HepG2 (cell line): ENCODE results near the gene ATRIP. TPM values are rescaled to one million over a fixed set of nuclear protein-coding genes. Genes with fewer than 3 reads are reported as not detected.

ENCODE experiments used
- DNMT3B ChIP-seq: conservative IDR thresholded peaks from 2 replicates; pipeline ENCODE4 v1.6.1; 2016; ENCODE audit warnings: missing biosample characterization, control low read depth
- EEA1 ChIP-seq: sonication (generic); formaldehyde crosslinking; IDR thresholded peaks from 2 replicates; pipeline ENCODE4 v1.5.1; 2020; ENCODE audit warnings: mild to moderate bottlenecking, missing genetic modification reagents, borderline replicate concordance
- ELF4 ChIP-seq: sonication (generic); formaldehyde crosslinking; IDR thresholded peaks from 2 replicates; pipeline ENCODE4 v1.5.0; 2020; ENCODE audit warnings: missing genetic modification reagents, mild to moderate bottlenecking, moderate library complexity, borderline replicate concordance
- ETV5 ChIP-seq: IDR thresholded peaks from 2 replicates; pipeline ENCODE4 v1.6.1; 2018; ENCODE audit warnings: missing biosample characterization, missing genetic modification reagents, inconsistent platforms, borderline replicate concordance
- GPN1 ChIP-seq: sonication (generic); formaldehyde crosslinking; IDR thresholded peaks from 2 replicates; pipeline ENCODE4 v1.5.1; 2020; ENCODE audit warnings: missing genetic modification reagents, borderline replicate concordance
- MAFF ChIP-seq: IDR thresholded peaks from 2 replicates; pipeline ENCODE4 v1.6.1; 2011; ENCODE audit warnings: low read depth, low read length, improper control_type of control experiment
- MXD4 ChIP-seq: IDR thresholded peaks from 2 replicates; pipeline ENCODE4 v1.6.1; 2016; ENCODE audit warnings: mild to moderate bottlenecking, missing biosample characterization, missing genetic modification reagents
- NR2C2 ChIP-seq: sonication (generic); formaldehyde crosslinking; IDR thresholded peaks from 2 replicates; pipeline ENCODE4 v1.4.0; 2020; ENCODE audit warnings: missing genetic modification reagents, mild to moderate bottlenecking, moderate library complexity, borderline replicate concordance
- NR2F2 ChIP-seq: IDR thresholded peaks from 2 replicates; pipeline ENCODE4 v1.6.1; 2012; ENCODE audit warnings: low read depth, inconsistent platforms, borderline replicate concordance
- PHF20 ChIP-seq: sonication (generic); formaldehyde crosslinking; IDR thresholded peaks from 2 replicates; pipeline ENCODE4 v1.5.0; 2020; ENCODE audit warnings: mild to moderate bottlenecking, missing genetic modification reagents
- PITX1 ChIP-seq: sonication (generic); formaldehyde crosslinking; IDR thresholded peaks from 2 replicates; pipeline ENCODE4 v1.5.1; 2020; ENCODE audit warnings: mild to moderate bottlenecking, missing genetic modification reagents
- RBFOX2 ChIP-seq: fragments of 200-400 bp; formaldehyde crosslinking; IDR thresholded peaks from 2 replicates; pipeline ENCODE4 v1.6.1; 2017; ENCODE audit warnings: low read depth, mild to moderate bottlenecking, low read length
- SRSF9 ChIP-seq: fragments of 200-400 bp; formaldehyde crosslinking; IDR thresholded peaks from 2 replicates; pipeline ENCODE4 v1.6.1; 2018; ENCODE audit warnings: borderline replicate concordance, mild to moderate bottlenecking, low read depth, low read length; ENCODE audit not compliant: insufficient read depth, poor library complexity, severe bottlenecking
- THAP11 ChIP-seq: IDR thresholded peaks from 2 replicates; pipeline ENCODE4 v1.6.1; 2016; ENCODE audit warnings: missing biosample characterization, missing genetic modification reagents
- WIZ ChIP-seq: sonication (generic); formaldehyde crosslinking; IDR thresholded peaks from 2 replicates; pipeline ENCODE4 v1.5.1; 2020; ENCODE audit warnings: mild to moderate bottlenecking, missing genetic modification reagents
- ZBTB42 ChIP-seq: sonication (generic); formaldehyde crosslinking; IDR thresholded peaks from 2 replicates; pipeline ENCODE4 v1.5.0; 2020; ENCODE audit warnings: mild to moderate bottlenecking, missing genetic modification reagents
- ZFY ChIP-seq: sonication (generic); formaldehyde crosslinking; IDR thresholded peaks from 2 replicates; pipeline ENCODE4 v1.4.0; 2020; ENCODE audit warnings: missing genetic modification reagents
- ZNF205 ChIP-seq: IDR thresholded peaks from 2 replicates; pipeline ENCODE4 v1.6.1; 2018; ENCODE audit warnings: missing biosample characterization, missing genetic modification reagents
- ZNF337 ChIP-seq: sonication (generic); formaldehyde crosslinking; IDR thresholded peaks from 2 replicates; pipeline ENCODE4 v1.5.1; 2020; ENCODE audit warnings: missing genetic modification reagents, low read depth, mild to moderate bottlenecking, borderline replicate concordance
- ZNF451 ChIP-seq: sonication (generic); formaldehyde crosslinking; IDR thresholded peaks from 2 replicates; pipeline ENCODE4 v1.5.0; 2020; ENCODE audit warnings: mild to moderate bottlenecking, missing genetic modification reagents
- ZNF501 ChIP-seq: sonication (generic); formaldehyde crosslinking; IDR thresholded peaks from 2 replicates; pipeline ENCODE4 v1.5.1; 2020; ENCODE audit warnings: mild to moderate bottlenecking, moderate library complexity, missing genetic modification reagents
- ZNF510 ChIP-seq: sonication (generic); formaldehyde crosslinking; IDR thresholded peaks from 2 replicates; pipeline ENCODE4 v1.4.0; 2020; ENCODE audit warnings: low read depth, mild to moderate bottlenecking, missing genetic modification reagents
- ZNF577 ChIP-seq: sonication (generic); formaldehyde crosslinking; IDR thresholded peaks from 2 replicates; pipeline ENCODE4 v1.4.0; 2020; ENCODE audit warnings: mild to moderate bottlenecking, low read depth, missing genetic modification reagents, borderline replicate concordance
- polyA plus RNA-seq, 8 experiments: library from polyadenylated mRNA; depleted of rRNA in 3 of 8; stranded (reverse) in 7 of 8; unstranded in 1 of 8; fragments of >200 nt; fragmentation: Illumina TruSeq in 4 of 8; extraction: Trizol in 4 of 8; gene quantifications; 2 replicates each; pipeline versions ENCODE4 v1.2.1 to v1.2.3, GENCODE V29; 2011 to 2016; ENCODE audit warnings: low read depth in 4 of 8, missing spikeins in 1 of 8, mixed read lengths in 1 of 8; ENCODE audit not compliant: insufficient read depth in 1 of 8
- total RNA-seq, 5 experiments: library from RNA; depleted of rRNA; stranded (reverse); fragments of >200 nt; fragmentation: Illumina TruSeq; extraction: Trizol; gene quantifications; 2 replicates each; pipeline ENCODE4 v1.2.3, GENCODE V29; 2016; ENCODE audit warnings: low read depth in 1 of 5
- TF ChIP-seq, protein P1 (sequence below): sonication (generic); formaldehyde crosslinking; IDR thresholded peaks from 2 replicates; pipeline ENCODE4 v1.5.1; 2020; ENCODE audit warnings: missing genetic modification reagents, mild to moderate bottlenecking, borderline replicate concordance
- TF ChIP-seq, protein P2 (sequence below), 2 experiments: sonication (generic) in 1 of 2; formaldehyde crosslinking in 1 of 2; IDR thresholded peaks; 2 replicates each; pipeline versions ENCODE4 v1.4.0 to v1.6.1; 2018 to 2020; ENCODE audit warnings: missing genetic modification reagents in 2 of 2, borderline replicate concordance in 1 of 2, low read depth in 1 of 2, mild to moderate bottlenecking in 1 of 2, missing biosample characterization in 1 of 2
- TF ChIP-seq, protein P3 (sequence below): IDR thresholded peaks from 2 replicates; pipeline ENCODE4 v1.6.1; 2016

The ATRIP gene
- total and polyA plus RNA-seq, 2 of the 13 experiments (the other 11 are each of a cell fraction or from before 2014, with no cell fraction given): 5.1 to 12.5 TPM

DNA sequence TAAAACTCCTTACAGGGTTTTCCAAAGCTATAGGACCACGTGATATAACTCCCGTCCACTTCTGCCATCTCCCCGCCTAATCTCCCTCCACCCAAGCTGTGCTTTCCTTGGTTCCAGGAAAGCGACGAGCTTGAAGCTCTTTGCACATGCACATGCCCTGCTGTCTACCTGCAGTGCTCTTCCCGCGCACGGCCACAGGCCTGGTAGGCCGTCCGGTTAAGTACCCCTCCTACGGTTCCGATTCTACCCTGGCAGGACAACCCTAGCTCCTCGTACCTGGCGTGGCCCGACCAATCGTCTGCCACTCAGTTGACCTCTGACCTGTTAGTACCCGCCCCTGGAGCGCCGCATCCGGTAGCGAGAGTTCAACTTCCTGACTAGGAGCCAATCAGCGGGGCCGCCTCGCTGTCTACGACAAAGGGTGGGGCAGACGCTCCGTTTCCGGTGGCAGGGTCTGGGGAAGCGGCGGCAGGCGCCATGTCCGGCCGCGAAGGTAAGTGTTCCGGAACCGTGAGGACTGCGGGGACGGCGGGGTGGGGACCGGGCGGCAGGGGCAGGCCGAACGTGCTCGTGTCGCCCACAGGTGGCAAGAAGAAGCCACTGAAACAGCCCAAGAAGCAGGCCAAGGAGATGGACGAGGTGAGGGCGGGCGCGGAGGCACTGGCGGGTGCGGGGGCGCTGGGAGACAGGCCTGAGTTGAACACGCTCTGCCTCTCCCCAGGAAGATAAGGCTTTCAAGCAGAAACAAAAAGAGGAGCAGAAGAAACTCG is 6.5 kb upstream of the ATRIP start, which contains the start of the genes CCDC51 and TMA7 (continued):
- TF ChIP-seq RBFOX2: peak; percentile 96
- TF ChIP-seq, protein P1, sequence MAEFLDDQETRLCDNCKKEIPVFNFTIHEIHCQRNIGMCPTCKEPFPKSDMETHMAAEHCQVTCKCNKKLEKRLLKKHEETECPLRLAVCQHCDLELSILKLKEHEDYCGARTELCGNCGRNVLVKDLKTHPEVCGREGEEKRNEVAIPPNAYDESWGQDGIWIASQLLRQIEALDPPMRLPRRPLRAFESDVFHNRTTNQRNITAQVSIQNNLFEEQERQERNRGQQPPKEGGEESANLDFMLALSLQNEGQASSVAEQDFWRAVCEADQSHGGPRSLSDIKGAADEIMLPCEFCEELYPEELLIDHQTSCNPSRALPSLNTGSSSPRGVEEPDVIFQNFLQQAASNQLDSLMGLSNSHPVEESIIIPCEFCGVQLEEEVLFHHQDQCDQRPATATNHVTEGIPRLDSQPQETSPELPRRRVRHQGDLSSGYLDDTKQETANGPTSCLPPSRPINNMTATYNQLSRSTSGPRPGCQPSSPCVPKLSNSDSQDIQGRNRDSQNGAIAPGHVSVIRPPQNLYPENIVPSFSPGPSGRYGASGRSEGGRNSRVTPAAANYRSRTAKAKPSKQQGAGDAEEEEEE (CRISPR knock-in tag): no peak; the same call in 1 of the 2 replicates
- TF ChIP-seq, protein P2, sequence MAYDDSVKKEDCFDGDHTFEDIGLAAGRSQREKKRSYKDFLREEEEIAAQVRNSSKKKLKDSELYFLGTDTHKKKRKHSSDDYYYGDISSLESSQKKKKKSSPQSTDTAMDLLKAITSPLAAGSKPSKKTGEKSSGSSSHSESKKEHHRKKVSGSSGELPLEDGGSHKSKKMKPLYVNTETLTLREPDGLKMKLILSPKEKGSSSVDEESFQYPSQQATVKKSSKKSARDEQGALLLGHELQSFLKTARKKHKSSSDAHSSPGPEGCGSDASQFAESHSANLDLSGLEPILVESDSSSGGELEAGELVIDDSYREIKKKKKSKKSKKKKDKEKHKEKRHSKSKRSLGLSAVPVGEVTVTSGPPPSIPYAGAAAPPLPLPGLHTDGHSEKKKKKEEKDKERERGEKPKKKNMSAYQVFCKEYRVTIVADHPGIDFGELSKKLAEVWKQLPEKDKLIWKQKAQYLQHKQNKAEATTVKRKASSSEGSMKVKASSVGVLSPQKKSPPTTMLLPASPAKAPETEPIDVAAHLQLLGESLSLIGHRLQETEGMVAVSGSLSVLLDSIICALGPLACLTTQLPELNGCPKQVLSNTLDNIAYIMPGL (CRISPR knock-in tag; IDR thresholded peaks at IDR 0.05; ENCODE audit: borderline replicate concordance in 1 of 2, low read depth in 1 of 2): peak; percentile 78 to 87; a peak in 2 of 4 replicates
- TF ChIP-seq, protein P3, sequence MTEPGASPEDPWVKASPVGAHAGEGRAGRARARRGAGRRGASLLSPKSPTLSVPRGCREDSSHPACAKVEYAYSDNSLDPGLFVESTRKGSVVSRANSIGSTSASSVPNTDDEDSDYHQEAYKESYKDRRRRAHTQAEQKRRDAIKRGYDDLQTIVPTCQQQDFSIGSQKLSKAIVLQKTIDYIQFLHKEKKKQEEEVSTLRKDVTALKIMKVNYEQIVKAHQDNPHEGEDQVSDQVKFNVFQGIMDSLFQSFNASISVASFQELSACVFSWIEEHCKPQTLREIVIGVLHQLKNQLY (CRISPR knock-in tag): 0 out of 2 replicates have a peak, but pooled peaks have one; percentile 36
- TF ChIP-seq ZNF510: peak; percentile 80; the same call in 1 of the 2 replicates
- TF ChIP-seq MAFF: no peak
- peak; percentile 94 for TF ChIP-seq THAP11 (CRISPR knock-in tag)
- TF ChIP-seq MXD4 (CRISPR knock-in tag): peak; percentile 70
- TF ChIP-seq NR2C2 (CRISPR knock-in tag): peak; percentile 100
- no peak for TF ChIP-seq ZNF205 (CRISPR knock-in tag)
- TF ChIP-seq PHF20 (CRISPR knock-in tag): peak; percentile 95
- peak; percentile 98 for TF ChIP-seq ELF4 (CRISPR knock-in tag)
- peak; percentile 60; the same call in 1 of the 2 replicates for TF ChIP-seq PITX1 (CRISPR knock-in tag)
- TF ChIP-seq ZNF501 (CRISPR knock-in tag): peak; percentile 97
- no peak for TF ChIP-seq ZNF337 (CRISPR knock-in tag)
- TF ChIP-seq GPN1 (CRISPR knock-in tag): no peak
- peak; percentile 89; the same call in 1 of the 2 replicates for TF ChIP-seq ZNF451
- TF ChIP-seq ETV5 (CRISPR knock-in tag): peak; percentile 93
- peak; percentile 94 for TF ChIP-seq ZFY (CRISPR knock-in tag)
- no peak for TF ChIP-seq EEA1 (CRISPR knock-in tag)
- no peak for TF ChIP-seq ZBTB42 (CRISPR knock-in tag)
- TF ChIP-seq DNMT3B: no peak
- peak; percentile 19; the same call in 1 of the 2 replicates for TF ChIP-seq NR2F2
- no peak for TF ChIP-seq ZNF577 (CRISPR knock-in tag)
- no peak for TF ChIP-seq SRSF9
- TF ChIP-seq WIZ: no peak
